HG02571 (cell line): ENCODE measurements around the gene DDX42.
A peak's percentile ranks its signal among the peaks of the same experiment; 100 is the strongest.

Source experiments
- ATAC-seq: cut with Tn5 transposase; IDR thresholded peaks from one replicate; pipeline ENCODE4 v1.9.1; 2021; ENCODE audit warnings: mild to moderate bottlenecking, moderate library complexity; ENCODE audit not compliant: unreplicated experiment

DDX42 gene

DNA sequence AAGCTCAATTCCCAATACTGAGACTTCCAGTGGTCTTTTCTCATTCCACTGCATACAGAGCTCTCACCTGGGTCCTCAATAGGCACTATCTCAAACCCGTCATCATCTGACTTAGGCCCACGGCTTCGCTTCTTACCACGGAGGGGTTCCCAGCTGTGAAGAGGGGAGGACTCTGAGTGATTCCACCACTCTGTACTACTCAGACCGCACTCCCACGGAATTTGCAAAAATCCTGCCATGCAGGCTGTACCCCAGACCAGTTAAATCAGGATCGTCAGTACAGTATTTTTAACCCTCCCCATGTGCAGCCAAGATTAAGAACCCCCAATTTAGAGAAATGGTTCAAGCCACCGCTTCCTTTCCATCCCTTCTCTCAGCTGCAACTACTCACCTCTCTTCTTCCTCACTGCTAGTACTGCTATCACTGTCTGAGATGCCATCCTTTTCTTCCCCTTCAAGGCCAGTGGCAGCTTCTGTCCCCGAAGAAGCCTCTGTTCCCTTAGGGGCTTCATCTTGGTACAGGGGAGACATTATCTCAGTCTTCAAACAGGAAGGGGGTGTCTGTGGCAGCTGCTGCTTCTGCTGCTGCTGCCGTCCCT is 47.1 kb downstream of the DDX42 start:
- no peak for ATAC-seq

GRCh38 chr17:63821804-63822203 is 47.8 kb downstream of the DDX42 start:
- ATAC-seq = no peak

DNA sequence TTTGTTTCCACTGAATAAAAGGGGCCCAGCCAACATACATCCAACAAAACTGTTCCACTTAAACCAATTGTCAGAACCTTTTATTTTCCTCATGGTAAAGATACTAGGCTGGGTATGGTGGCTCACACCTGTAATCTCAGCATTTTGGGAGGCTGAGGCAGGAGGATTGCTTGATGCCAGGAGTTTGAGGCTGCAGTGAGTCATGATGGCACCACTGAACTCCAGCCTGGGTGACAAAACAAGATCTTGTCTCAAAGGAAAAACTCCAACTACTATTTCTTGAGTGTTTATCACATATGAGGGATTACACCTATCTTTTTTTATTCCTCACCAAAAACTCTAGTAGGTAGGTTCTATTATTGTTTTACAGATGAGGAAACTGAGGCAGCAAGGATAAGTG is 48.6 kb downstream of the DDX42 start:
- no peak for ATAC-seq

DNA sequence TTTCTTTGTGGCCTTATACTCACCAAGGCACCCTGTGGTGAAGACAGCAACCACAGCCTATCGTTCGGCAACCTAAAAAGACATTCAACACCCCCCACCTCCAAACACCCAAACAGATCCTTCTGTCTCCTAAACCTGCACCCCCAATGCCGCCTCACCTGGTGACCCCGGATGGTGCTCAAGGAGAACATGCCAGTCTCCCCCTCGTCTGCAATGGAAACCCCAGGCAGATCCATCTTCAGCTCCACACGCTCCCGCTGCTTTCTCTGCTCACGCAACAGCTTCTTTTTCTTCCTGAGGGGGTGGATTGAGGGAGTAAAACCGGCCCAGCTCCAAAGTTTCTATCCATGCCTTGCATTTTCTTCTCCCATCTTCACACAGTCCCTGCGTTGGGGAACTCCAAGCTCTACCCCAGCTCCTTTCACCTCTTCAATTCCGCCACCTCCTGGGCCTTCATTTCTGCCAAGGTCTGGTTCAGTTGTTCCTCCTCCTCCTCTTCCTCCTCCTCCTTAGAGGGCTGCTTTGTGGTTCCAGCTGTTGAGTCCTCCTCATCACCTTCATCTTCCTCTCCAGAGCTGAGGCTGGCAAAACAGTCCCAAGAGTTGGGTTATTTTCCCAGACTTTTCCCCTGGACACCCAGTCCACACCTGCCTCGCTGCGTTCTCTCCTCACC is 49.8 kb downstream of the DDX42 start:
- ATAC-seq = no peak

DNA sequence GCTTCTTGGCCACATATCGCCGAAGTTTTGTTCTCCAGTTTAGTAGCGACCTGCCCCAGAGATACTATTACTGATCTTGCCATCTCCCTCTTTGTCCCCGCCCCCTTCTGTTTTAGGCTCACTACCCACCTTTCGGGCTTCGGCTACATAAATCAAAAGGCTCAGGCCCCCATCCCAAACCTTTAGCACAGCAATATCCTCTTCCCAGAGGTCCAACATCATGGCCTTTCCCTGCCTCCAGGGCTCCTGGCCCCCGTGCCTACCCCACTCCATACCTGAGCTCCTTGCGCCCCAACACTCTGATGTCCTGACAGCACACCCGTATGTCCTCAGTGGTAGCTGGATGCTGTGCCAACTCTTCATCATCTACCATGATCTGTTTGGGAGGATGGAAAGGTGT is 50.4 kb downstream of the DDX42 start:
- ATAC-seq = no peak

GRCh38 chr17:63826468-63827001 is 52.6 kb downstream of the DDX42 start:
- no peak for ATAC-seq

GRCh38 chr17:63827002-63827800 is 53.2 kb downstream of the DDX42 start, which contains the start of the genes FTSJ3 and PSMC5:
TSS of gene FTSJ3 (minus strand) at chr17:63827663. CDS start at chr17:63826902, 761 bp downstream.
TSS of gene PSMC5 (plus strand) at chr17:63827431. CDS start at chr17:63827491, 60 bp downstream.
- ATAC-seq = peak; percentile 84

DNA sequence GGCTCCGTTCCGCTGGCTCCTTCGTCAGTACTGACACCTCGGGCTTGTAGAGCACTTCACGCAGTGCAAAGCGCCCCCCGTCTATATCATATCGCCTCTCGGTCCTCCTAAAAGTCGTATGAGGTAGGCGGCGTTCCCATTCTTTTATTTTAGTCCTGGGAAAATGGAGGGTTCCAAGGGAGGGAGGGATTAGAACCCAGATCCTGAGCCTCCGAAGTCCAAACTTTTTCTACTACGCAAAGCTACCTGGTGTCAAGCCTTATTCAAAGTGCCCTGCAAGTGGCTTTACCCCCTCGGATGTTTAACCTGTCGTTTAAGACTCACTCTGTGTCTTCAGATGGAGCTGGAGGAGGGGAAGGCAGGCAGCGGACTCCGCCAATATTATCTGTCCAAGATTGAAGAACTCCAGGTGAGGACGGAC is 53.8 kb downstream of the DDX42 start:
- no peak for ATAC-seq

DNA sequence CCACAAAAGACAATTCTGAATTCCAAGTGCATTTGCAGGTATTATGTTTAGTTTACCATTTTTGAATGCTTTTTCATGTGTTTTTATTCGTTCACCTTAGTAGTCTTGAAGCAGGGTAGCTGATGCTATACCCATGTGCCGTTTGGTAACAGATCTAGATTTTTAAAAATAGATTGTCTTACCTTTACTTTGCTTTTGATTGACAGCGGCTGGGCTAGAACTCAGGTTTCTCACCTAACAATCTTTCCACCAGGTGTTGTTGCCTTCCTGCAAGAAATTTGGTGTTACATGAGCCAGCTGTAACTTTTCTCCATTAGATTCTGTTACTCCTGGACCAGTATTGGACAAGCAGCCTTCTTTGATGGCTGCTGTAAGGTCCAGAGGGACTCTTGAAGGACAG is 55.0 kb downstream of the DDX42 start:
- ATAC-seq = no peak

- no peak for ATAC-seq
These were observed 56.3 kb downstream of the DDX42 start for GRCh38 chr17:63830278-63830677.

DNA sequence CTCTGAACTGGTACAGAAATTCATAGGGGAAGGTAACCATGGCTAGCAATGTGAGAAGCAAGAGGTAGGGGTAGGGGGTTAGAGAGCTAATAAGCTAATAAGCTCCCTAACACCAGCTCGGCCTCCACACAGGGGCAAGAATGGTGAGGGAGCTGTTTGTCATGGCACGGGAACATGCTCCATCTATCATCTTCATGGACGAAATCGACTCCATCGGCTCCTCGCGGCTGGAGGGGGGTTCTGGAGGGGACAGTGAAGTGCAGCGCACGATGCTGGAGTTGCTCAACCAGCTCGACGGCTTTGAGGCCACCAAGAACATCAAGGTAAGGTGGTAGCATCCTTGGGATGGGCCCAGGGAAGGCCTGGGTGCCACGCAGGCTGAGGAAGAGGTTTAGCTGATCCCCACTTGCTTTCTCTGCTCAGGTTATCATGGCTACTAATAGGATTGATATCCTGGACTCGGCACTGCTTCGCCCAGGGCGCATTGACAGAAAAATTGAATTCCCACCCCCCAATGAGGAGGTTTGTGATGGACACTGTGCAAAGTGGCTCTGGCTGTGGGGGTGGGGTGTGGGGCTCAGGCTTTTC is 57.0 kb downstream of the DDX42 start:
- no peak for ATAC-seq

- ATAC-seq = no peak
These were observed 57.5 kb downstream of the DDX42 start for GRCh38 chr17:63831505-63831904.

GRCh38 chr17:63832014-63832413 is 58.0 kb downstream of the DDX42 start:
- no peak for ATAC-seq

GRCh38 chr17:63832455-63832854 is 58.5 kb downstream of the DDX42 start:
- ATAC-seq = no peak

DNA sequence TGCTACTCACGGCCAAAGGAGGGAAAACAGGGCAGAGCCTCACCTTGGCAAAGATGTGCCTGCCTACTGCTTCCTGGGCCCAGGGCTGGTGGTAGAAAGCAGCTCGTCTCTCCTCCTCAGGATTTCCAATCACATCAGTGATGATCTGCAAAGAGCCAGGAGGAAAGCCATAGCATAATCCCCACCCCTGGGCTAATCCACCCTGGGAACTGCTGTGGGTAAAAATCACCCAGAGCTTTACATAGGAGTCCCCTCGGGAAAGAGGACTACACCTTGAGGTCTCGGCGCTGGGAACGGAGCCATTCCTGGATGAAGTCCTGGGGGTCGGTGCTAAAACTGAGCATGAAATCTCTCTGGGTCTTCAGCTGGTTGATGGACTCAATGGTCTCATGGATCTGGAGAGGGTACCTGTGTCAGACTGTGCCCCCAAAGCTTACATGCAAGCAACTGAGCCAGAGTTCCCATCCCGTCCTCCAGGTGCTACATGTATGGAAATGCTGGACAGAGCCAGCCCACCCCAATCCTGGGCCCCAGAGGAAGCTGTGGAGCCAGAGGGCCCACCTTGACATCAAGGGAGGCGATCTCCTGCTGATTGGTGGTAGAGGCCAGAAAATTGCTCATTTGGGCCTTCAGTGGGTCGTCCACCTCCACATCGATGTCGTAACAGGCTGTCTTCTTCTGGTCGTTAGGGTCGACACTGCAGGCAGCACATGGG is 59.2 kb downstream of the DDX42 start:
- ATAC-seq = no peak

GRCh38 chr17:63833741-63834373 is 59.9 kb downstream of the DDX42 start:
- ATAC-seq = no peak

GRCh38 chr17:63834431-63835166 is 60.6 kb downstream of the DDX42 start:
- no peak for ATAC-seq

- no peak for ATAC-seq
These were observed 61.3 kb downstream of the DDX42 start for GRCh38 chr17:63835167-63835720.

DNA sequence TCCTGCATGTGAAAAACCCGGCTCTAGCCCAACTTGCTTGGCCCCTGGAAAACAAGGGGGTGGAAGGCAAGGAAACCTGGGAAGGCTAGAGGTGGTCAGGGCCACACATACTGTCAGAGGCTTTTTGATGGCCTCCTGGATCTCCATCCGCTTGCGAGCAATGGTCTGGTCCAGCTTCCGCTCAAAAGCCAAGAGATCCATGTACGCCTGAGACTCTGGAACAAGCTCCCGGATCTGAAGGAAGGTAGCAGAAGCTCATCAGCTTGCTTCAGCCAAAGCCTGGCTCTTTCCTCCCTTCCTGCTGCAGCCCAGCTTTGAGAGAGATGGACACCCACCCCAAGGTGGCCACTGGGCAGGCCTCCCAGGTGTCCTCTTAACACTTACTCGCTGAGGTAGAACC is 62.8 kb downstream of the DDX42 start:
- ATAC-seq = no peak
